Nasal cavity respiratory epithelium epithelial cell of viscerocranial mucosa (primary cell): Measurements from ENCODE around the gene DAZ2. TPM values are rescaled to one million over a fixed set of nuclear protein-coding genes. Genes with fewer than 3 reads are reported as not detected.

Experiments
- total RNA-seq: library from RNA; depleted of rRNA; stranded (reverse); fragments of >200 nt; gene quantifications from 2 replicates; pipeline ENCODE4 v1.2.3, GENCODE V29; 2014

Gene DAZ2
- total RNA-seq = not detected in 2 replicates

DNA sequence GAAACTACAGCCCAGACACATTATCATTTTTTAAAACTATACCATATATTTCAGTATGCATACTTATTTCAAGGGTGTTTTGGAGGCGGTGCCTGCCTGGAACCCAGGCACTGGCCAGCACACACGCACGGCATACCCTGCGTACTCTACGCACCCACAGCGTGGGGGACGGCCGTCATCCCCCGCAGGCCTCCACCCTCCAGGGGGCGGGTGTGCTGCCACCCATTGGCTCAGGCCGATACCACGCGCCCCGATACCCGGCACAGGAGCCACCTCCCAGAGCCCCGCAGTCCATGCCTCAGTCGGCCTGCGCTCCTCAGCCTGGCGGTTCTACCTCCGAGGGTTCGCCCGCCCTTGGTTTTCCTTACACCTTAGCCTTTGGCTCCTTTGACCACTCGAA, at the start of gene DAZ2:
Gene DAZ2, plus strand, starts transcription at position 301 of the 400 bp plus-strand sequence. CDS start 208 bp downstream, outside the sequence.

DNA sequence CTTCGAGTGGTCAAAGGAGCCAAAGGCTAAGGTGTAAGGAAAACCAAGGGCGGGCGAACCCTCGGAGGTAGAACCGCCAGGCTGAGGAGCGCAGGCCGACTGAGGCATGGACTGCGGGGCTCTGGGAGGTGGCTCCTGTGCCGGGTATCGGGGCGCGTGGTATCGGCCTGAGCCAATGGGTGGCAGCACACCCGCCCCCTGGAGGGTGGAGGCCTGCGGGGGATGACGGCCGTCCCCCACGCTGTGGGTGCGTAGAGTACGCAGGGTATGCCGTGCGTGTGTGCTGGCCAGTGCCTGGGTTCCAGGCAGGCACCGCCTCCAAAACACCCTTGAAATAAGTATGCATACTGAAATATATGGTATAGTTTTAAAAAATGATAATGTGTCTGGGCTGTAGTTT, 20.4 kb upstream of the DAZ2 start, which contains the start of gene DAZ1:
Gene DAZ1, minus strand, starts transcription at position 101 of the 400 bp plus-strand sequence. CDS start 208 bp downstream, outside the sequence.

Other genes starting within 250 kb of the DAZ2 start
- gene BPY2, start 235.3 kb upstream of the DAZ2 start, total RNA-seq = not detected in 2 replicates
- not detected in 2 replicates for gene DAZ1, start 20.5 kb upstream of the DAZ2 start, total RNA-seq